ENCODE measurements around the gene TNRC6A.

TNRC6A gene

DNA sequence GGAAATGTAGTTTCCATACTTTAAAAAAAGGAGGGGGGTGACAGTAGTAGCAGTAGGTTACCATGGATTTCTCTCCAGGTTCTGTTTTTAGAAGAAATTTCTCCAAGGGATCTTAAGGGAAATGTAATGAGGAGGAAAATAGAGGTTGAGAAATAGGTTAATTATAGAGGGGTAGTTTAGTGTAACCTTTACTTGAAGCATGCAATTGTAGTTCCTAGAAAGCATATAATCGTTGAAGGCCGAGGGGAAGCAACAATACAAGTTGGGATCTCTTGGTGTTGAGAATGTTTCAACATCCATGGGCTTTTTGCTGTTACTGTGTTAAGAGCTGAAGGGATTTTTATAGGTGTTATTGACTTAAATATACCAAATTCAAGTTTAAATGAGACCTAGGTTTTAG, 25.1 kb downstream of the TNRC6A start:
- FAIRE-seq = no peak
- no peak for DNase-seq (ENCODE audit: insufficient read length, low spot score)

DNA sequence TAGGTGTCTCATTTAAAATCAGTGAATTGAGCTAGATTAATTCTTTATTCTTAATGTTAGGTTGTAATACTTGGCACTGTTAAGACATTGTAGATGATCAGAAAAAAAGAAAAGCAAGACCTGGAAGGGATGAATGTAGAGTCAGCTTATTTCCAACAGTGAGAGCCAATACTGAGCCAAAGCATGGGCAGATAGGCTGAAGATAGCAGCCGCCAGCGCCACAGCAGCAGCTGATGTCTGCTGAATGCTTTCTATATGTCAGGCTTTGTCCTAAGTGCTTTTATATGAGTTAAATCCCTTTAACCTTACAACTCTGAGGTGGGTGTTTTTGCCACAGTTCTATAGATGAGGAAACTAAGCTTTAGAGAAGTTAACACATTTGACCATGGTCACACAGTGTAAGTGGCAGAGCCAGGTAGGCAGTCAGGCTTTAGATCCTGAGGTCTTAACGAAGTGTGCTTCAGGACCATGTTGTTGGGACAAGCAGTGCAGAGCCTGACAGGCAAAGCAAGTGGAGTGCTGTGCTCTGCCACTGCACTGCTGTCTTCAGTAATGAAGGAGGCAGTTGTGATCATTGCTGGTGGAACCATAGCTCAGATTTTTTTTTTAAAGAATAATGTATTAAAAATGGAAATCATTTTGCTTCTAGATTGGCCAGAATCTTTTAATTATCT, 25.9 kb downstream of the TNRC6A start:
- FAIRE-seq (no peak), DNase-seq (ENCODE audit: insufficient read length, low spot score) (no peak)

DNA sequence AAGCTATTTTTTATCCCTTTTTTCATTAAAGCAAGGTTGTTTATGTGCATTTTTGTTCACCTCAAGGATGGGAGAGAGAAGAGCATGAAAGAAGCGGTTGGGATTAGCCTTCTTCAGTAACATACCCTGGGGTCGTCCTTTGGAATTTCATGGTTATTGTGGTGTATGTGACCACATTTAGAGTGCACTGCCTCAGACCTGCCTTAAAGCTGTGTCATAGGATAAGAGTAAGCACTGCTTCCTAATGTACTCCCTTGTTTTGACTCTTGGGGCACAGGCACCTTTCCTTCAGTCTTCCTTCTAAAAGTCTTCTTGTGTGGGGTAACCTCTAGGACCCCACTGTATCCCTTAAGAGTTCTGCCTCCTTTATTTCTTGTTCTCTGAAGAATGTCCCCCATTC, 28.9 kb downstream of the TNRC6A start:
- FAIRE-seq = no peak
- DNase-seq (ENCODE audit: insufficient read length, low spot score) = no peak

DNA sequence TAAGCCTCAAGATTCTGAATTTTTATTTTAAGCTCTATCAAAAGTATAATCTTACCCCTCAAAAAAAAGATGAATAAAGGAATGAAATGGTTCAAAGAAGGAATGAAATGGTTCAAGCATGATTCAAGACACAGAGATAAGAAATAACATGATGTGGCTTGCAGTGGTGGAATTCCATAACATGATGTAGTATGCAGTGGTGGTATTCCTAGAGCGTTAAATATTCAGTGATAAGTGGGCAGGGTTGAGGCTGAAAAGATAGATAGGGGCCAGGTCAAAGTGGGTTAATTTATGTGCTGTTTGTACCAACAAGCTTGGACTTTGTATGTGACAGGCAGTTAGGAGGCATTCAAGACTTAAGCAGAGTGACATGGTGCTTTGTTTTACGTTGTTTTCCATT, 29.6 kb downstream of the TNRC6A start:
- DNase-seq (ENCODE audit: insufficient read length, low spot score) = no peak
- FAIRE-seq = no peak

DNA sequence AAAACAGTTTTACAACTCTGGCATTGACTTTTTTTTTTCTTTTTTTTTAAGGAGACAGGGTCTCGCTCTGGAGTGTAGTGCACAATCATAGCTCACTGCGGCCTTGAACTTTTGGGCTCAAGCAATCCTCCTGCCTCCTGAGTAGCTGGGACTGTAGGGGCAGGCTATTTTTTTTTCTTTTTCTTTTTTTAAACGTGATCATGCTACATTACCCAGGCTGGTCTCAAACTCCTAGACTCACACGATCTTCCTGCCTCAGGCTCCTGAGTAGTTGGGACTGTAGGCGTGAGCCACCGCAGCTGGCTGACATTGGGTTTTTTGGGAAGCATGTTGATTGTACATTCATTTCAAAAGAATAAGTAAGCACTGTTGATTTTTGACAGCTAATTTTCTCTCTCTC, 32.1 kb downstream of the TNRC6A start:
- FAIRE-seq (no peak), DNase-seq (ENCODE audit: insufficient read length, low spot score) (no peak)

DNA sequence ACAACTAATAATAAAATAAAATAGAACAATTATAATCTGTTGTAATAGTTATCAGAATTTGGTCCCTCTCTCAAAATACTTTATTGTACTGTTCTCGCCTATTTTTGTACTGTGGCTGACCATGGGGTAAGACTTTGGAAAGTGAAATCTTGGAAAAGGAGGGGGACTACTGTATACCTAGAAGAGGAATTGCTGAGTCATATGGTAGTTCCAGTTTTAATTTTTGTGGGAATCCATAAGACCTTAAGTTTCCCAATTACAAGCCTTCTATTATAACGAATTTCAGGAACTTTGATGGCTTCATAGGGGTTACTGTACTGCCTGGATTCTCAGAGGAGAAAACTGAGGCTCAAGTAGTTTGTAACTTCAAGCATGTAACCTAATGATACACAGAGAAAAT, 35.5 kb downstream of the TNRC6A start:
- FAIRE-seq (no peak), DNase-seq (ENCODE audit: insufficient read length, low spot score) (no peak)

DNA sequence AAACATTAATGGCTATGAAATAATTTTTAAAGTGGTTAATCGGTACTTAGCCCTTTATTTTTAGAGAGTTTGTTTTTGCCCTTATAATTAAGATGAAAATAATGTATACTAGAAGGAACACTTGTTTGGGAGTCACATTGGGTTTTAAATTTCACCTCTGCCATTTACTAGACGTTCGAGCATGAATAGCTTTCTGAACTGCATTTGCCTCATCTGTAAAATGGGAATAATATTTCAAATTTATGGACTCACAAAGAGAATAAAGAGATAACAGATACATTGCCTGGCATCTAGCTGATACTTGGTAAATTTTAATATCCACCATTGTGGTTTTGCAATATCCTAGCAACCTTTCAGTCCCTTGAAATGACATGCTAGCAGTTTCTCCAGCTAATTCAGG, 36.6 kb downstream of the TNRC6A start:
- FAIRE-seq (no peak), DNase-seq (ENCODE audit: insufficient read length, low spot score) (no peak)

DNA sequence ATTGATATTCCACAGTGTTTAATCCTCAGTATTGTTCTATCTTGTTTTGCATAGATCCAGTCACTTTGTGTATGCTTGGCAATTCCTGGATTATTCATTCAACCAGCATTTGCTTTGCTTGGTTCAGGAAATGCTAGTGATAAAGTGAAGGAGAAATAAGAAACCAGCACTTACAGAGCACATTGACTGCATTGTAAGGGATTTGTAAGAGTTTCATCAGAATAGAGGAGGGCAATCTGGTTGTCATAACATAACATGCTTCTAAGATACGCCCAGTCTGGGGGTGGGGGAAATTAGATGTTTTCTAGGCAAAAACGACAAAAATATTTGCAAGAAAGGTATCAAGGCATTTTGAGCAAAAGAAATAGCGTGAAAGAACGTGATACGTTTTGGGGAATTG, 40.4 kb downstream of the TNRC6A start:
- FAIRE-seq = no peak

DNA sequence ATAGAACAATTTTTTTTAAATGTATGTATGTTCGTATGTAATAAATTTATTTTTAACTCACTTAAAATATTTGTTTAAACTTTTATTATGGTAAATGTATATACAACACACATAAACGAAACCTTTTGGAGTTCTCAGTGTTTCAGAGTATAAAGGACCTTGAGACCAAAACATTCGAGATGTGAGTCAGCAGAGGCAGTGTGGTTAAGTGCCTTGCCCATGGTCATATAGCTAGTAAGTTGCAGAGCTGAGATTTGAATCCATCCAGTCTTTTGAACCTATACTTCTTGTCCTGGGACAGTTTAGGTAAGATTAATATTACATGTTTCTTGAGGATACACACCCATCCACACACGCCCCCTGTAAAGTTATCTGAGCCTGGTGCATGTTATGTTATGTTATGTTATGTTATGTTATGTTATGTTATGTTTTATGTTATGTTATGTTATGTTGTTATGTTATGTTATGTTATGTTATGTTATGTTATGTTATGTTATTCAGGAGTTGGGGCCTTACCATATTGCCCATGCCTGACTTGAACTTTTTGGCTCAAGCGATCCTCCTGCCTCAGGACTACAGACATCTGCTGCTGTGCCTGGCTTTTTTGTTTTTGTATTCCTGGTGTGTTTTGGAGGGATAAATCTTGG, 41.8 kb downstream of the TNRC6A start:
- DNase-seq (ENCODE audit: insufficient read length, low spot score) = no peak
- no peak for FAIRE-seq

More for the DNA sequence above, 40.4 kb downstream of the TNRC6A start:
- DNase-seq (ENCODE audit: insufficient read length, low spot score) = no peak

DNA sequence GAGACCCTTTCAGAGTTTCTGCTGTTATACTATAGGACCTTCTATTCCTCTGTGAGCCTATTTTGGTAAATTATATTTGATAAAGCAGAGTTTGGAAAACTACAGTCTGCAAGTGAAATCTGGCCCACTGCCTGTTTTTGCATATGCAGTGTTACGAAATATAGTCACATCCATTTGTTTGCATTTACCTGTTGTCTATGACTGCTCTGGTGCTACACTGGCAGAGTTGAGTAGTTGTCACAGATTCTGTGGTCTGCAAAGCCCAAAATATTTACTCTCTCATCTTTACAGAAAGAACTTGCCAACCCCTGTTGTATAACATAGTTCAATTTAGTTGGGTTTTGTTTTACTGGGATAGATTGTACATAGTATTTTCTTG, 42.3 kb downstream of the TNRC6A start:
- FAIRE-seq (no peak), DNase-seq (ENCODE audit: insufficient read length, low spot score) (no peak)

DNA sequence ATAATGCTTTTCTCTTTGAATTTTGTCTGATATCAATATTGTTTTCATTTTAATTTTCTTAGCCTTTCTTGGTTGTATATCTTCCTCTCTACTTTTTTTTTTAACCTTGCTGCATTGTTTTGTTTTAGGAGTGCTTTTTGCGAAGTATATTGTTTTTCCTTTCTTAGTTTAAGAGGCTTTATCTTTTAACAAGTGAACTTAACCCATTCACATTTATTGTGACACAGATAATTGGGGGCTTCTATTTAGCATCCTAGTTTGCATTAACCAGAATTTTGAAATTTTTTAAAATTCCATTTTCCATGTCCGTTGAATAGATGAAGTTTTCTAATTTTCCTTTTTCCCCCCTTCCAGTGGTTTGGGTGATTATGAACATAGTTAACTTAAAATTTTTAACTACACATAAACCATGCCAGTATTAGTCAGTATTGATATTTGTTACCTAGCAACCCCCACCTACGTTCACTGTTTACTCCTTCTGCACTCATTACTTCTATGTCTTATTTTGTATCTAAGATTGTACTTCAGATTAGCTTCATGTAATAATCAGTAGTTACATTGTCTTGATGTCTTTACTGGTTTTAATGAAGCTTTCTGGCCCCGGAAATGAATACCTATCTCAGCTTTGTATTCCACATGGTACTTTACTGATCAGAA, 44.4 kb downstream of the TNRC6A start:
- FAIRE-seq = no peak
- DNase-seq (ENCODE audit: insufficient read length, low spot score) = no peak

DNA sequence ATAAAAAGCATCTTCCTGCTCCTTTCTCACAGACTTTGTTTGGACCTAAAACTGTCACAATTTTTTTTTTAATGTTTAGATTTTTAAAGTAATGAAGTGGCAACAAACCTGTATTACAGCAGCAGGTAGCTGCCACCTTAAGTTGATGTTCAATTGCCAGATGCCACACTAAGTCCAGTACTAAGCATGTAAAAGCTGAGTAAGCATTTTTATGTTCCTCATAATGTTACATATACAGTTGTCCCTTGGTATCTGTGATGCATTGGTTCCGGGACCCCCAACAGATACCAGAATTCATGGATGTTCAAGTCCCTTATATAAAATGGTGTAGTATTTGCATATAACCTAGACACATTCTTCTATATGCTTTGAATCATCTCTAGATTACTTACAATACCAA, 45.1 kb downstream of the TNRC6A start:
- DNase-seq (ENCODE audit: insufficient read length, low spot score) = no peak
- no peak for FAIRE-seq

DNA sequence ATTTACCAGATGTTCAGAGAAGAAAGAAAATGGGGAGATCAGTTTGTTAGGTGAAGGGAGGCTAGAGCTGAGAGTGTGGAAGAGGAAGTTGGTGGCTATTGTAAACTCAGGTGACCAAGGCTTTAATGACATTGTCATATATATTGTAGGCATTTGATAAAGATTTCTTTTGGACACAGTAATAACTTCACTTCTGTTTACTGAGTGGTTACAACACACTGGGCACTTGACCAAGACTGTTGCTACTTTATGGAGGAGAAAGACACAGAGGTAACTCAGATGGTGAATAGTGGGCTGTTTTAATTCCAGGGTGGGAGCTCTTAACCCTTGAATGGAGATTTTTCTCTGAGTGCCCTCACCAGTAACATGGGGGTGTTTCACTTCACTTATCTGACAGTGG, 46.0 kb downstream of the TNRC6A start:
- DNase-seq (ENCODE audit: insufficient read length, low spot score) (no peak), FAIRE-seq (no peak)

DNA sequence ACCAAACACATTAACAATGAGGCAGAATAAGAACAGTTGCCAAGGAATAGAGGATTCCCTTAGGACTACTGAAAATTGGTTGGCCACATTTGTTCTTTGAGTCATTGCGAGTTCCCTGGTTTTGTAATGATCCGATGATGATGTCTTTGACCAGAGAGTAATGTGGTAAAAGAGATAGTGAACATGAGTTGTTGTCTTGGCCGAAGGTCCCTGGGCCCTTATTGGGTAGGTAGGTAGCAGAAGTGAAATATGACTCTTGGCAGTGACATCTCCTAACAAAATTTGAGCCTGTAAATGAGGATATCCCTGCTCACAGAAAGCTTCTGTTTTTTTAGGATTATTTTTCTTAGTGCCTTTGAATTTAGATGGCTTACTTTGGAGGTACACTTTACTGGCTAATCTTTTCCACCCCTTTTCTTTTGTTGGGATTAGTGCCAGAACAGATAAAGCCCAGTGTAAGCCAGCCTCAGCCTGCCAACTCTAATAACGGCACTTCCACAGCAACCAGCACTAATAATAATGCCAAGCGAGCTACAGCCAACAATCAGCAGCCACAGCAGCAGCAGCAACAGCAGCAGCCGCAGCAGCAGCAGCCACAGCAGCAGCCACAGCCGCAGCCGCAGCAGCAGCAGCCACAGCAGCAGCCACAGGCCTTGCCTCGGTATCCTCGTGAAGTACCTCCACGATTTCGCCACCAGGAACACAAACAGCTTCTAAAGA, 47.2 kb downstream of the TNRC6A start:
- FAIRE-seq (no peak), DNase-seq (ENCODE audit: insufficient read length, low spot score) (no peak)

DNA sequence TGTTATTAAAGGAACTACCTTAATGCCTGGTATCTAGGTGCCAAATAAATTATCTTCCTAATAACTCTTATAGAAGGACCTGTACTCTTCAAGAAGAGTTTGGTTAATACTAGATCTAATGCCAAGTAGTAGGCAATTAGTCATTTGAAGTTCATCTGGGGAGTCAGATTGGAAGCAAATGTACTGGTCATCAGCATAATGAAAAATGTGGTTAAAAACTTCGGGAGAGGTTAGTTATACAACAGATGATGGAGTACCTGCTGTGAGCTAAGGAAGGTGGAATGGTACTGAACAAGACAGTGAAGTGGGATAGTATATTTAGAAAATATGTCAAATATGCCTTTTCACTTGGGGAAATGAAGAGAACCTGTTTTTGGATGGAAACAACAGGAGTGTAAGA, 49.2 kb downstream of the TNRC6A start:
- DNase-seq (ENCODE audit: insufficient read length, low spot score) (no peak), FAIRE-seq (no peak)

DNA sequence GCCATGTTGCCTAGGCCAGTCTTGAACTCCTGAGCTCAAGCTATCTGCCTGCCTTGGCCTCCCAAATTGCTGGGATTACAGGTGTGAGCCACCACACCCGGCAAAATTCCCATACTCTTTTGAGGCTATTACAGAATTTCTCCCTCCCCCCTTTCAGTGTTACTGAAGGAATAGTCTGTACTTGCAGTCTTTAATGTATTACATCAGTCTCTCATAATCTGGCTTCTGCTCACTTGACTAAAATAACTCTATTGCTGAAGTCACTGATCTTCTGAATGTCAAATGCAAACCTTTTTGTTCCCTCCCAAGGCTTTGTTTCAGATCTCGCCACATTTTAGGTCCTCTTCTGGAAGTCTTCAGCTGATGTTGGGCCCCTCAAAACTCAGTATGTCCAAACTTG, 51.8 kb downstream of the TNRC6A start:
- DNase-seq (ENCODE audit: insufficient read length, low spot score) (no peak), FAIRE-seq (no peak)

DNA sequence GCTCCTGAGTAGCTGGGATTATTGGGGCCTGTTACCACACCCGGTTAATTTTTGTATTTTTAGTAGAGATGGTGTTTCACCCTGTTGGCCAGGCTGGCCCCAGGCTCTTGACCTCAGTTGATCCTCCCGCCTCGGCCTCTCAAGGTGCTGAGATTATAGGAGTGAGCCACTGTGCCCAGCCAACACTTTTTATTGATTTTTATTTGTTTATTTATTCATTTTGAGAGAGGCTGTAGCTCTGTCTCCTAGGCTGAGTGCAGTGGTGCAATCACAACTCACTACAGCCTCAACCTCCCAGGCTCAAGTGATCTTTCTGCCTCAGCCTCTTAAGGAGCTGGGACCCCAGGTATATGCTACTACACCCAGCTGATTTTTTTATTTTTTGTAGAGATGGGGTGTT, 54.7 kb downstream of the TNRC6A start:
- FAIRE-seq = no peak
- DNase-seq (ENCODE audit: insufficient read length, low spot score) = no peak

DNA sequence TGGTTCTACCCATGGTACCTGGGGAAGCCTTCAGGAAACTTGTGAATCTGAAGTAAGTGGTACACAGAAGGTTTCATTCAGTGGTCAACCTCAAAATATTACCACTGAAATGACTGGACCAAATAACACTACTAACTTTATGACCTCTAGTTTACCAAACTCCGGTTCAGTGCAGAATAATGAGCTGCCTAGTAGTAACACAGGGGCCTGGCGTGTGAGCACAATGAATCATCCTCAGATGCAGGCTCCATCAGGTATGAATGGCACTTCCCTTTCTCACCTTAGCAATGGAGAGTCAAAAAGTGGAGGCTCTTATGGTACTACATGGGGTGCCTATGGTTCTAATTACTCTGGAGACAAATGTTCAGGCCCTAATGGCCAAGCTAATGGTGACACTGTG, 60.4 kb downstream of the TNRC6A start:
- no peak for FAIRE-seq

DNA sequence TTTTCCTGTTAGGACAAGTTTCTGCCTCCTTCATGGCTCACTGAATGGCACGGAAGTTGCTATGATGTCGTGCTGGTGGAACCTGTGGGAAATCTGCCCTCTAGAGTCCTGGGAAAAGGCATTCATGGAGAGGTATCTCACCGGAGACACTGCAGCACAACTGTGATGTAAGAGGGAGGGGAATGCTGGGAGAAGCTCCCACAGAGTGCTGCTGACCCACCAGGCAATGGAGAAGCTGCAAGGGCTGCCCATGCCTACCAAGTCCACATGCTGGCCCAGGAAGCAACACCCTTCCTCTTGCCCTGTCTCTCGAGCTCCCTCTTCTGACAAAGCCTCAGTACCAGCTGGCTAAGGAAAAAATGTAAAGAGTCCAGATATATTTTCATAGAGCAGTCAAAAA, 71.1 kb downstream of the TNRC6A start:
- DNase-seq (ENCODE audit: insufficient read length, low spot score) = no peak
- FAIRE-seq = no peak

More for the DNA sequence above, 60.4 kb downstream of the TNRC6A start:
- no peak for DNase-seq (ENCODE audit: insufficient read length, low spot score)

DNA sequence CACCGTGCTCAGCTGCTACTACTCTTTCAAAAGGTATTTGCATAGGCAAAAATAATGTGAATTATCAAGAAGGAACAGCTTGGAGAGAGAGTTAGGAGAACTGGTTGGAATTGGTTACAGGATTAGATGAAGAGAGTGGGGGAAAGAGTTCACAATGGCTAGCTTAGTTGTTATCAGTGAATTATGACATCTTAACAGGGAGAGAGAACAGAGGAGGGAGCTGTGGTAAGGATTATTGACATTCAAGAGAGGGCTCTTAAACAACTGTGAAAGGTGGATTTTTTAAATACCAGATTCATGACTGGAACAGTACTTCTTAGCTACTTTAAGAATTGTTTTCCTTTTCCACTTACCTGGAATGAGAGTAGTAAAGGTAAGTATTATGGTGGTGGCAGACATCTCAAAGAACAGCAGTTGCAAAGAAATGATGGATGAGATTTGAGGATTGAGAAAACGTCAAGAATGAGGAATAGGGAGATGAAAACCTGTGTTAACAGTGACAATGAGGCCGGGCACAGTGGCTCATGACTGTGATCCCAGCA, 72.4 kb downstream of the TNRC6A start:
- no peak for FAIRE-seq
- DNase-seq (ENCODE audit: insufficient read length, low spot score) = no peak

DNA sequence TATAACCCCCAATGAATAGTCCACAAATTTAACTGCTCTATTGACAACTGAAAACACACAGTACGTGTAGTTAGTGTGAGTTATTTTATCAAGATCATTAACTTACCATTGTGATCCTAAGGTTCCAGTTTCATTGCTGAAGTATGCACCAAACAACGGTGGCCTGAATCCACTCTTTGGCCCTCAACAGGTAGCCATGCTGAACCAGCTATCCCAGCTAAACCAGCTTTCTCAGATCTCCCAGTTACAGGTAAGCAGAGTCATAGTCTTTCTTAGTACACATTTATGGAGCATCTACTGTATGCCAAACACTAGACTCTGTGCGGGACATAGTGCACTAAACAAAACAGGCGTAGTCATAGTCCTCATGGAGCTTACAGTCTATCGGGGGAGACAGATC, 76.0 kb downstream of the TNRC6A start:
- FAIRE-seq (no peak), DNase-seq (ENCODE audit: insufficient read length, low spot score) (no peak)

Data from HTR-8/SVneo (cell line).